Measurements from ENCODE around the gene XRCC6. TPM values are rescaled to one million over a fixed set of nuclear protein-coding genes. Genes with fewer than 3 reads are reported as not detected.
"Not testable (repeated sequence)": the region's sequence is repeated elsewhere in the genome, so short reads cannot be mapped to it uniquely, and the experiment has no call there.

Gene XRCC6
- total RNA-seq, 1 experiment from 2014 or later: 474 TPM

- H3K9me3 Mint-ChIP-seq; H3K27ac Mint-ChIP-seq; ATAC-seq; H3K4me1 Mint-ChIP-seq; POLR2A ChIA-PET; DNase-seq (ENCODE audit: low spot score); H3K4me3 Mint-ChIP-seq; H3K27me3 Mint-ChIP-seq (ENCODE audit: low read depth); H3K36me3 Mint-ChIP-seq: not testable (repeated sequence)
- CTCF ChIA-PET: interaction anchor here (2.0 kb wide), 1 partner anchor 55 kb away, joined by 5 read pairs; no protein-coding TSS in a partner anchor
Measured at GRCh38 chr22:41572305-41572704, 48.8 kb upstream of the XRCC6 start.

GRCh38 chr22:41573677-41574076, 47.4 kb upstream of the XRCC6 start:
- ChIA-PET CTCF (interaction anchor here (1.1 to 2.0 kb wide), 3 partner anchors 24 to 93 kb away, joined by 3 to 5 read pairs (median 3); no protein-coding TSS in a partner anchor), POLR2A (no interaction called here)
- peaks cover 4% of the 10 kb centered on the region; the same call in 1 of the 2 replicates for H3K27me3 Mint-ChIP-seq (ENCODE audit: low read depth)

More at GRCh38 chr22:41573677-41574076, 47.4 kb upstream of the XRCC6 start:
- TF ChIP-seq, protein P1, sequence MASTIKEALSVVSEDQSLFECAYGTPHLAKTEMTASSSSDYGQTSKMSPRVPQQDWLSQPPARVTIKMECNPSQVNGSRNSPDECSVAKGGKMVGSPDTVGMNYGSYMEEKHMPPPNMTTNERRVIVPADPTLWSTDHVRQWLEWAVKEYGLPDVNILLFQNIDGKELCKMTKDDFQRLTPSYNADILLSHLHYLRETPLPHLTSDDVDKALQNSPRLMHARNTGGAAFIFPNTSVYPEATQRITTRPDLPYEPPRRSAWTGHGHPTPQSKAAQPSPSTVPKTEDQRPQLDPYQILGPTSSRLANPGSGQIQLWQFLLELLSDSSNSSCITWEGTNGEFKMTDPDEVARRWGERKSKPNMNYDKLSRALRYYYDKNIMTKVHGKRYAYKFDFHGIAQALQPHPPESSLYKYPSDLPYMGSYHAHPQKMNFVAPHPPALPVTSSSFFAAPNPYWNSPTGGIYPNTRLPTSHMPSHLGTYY (CRISPR knock-in tag; IDR thresholded peaks at IDR 0.05): no peak
- TF ChIP-seq PRRX2 (CRISPR knock-in tag; IDR thresholded peaks at IDR 0.05) (no peak), AR (CRISPR knock-in tag; IDR thresholded peaks at IDR 0.05) (no peak), CTCF (IDR thresholded peaks at IDR 0.05) (no peak), RORB (CRISPR knock-in tag; IDR thresholded peaks at IDR 0.05) (no peak), NFE2L1 (CRISPR knock-in tag; IDR thresholded peaks at IDR 0.05) (no peak), CDX4 (CRISPR knock-in tag; IDR thresholded peaks at IDR 0.05; ENCODE audit: borderline replicate concordance) (no peak)
- TF ChIP-seq, protein P2, sequence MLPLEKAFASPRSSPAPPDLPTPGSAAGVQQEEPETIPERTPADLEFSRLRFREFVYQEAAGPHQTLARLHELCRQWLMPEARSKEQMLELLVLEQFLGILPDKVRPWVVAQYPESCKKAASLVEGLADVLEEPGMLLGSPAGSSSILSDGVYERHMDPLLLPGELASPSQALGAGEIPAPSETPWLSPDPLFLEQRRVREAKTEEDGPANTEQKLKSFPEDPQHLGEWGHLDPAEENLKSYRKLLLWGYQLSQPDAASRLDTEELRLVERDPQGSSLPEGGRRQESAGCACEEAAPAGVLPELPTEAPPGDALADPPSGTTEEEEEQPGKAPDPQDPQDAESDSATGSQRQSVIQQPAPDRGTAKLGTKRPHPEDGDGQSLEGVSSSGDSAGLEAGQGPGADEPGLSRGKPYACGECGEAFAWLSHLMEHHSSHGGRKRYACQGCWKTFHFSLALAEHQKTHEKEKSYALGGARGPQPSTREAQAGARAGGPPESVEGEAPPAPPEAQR (CRISPR knock-in tag; IDR thresholded peaks at IDR 0.05): no peak
- no peaks in the 10 kb centered on the region for H3K4me1 Mint-ChIP-seq
- DNase-seq (ENCODE audit: low spot score) (no peak), ATAC-seq (no peak)
- H3K4me3 Mint-ChIP-seq: no peak overlapping the region
- H3K27ac Mint-ChIP-seq: no peak overlapping the region
- no peaks in the 10 kb centered on the region for H3K9me3 Mint-ChIP-seq
- H3K36me3 Mint-ChIP-seq: no peaks in the 10 kb centered on the region
